Pancreas (tissue), 10 donors: Measurements from ENCODE around the gene SPATA33. TPM values are rescaled to one million over a fixed set of nuclear protein-coding genes. Genes with fewer than 3 reads are reported as not detected.

Source experiments
- ATAC-seq, 4 donors: fragments of 200-7000 bp; cut with Tn5 transposase; one replicate each; pipeline versions ENCODE4 v1.8.0 to v1.9.1; 2020; ENCODE audit warnings: mild to moderate bottlenecking in 4 of 4, moderate library complexity in 4 of 4
- DNase-seq, 6 donors: peaks; one replicate each; pipeline ENCODE4 v3.0.0-alpha.2; 2020
- FAIRE-seq: peaks from 2 replicates; lab custom pipeline; 2012; peaks lifted over from hg19 to GRCh38; lab: Jason Lieb, UNC
- H3K27ac ChIP-seq, 4 donors: fragments of 200-600 bp; sonication (generic); 1 replicate in 3 of 4; 2 replicates in 1 of 4; pipeline versions ENCODE4 v1.5.0 to v1.8.0; 2020
- H3K27me3 ChIP-seq, 4 donors: fragments of 200-600 bp; one replicate each; pipeline ENCODE4 v1.8.0; 2021
- H3K36me3 ChIP-seq, 3 donors: fragments of 200-600 bp; sonication (generic) in 1 of 3; one replicate each; pipeline versions ENCODE4 v1.5.0 to v1.8.0; 2020 to 2021
- H3K4me1 ChIP-seq, 3 donors: fragments of 200-600 bp; one replicate each; pipeline ENCODE4 v1.8.0; 2021
- H3K4me3 ChIP-seq, 4 donors: fragments of 200-600 bp; sonication (generic) in 2 of 4; one replicate each; pipeline versions ENCODE4 v1.5.0 to v1.8.0; 2020 to 2021
- H3K9me3 ChIP-seq, 4 donors: fragments of 200-600 bp; one replicate each; pipeline ENCODE4 v1.8.0; 2021
- CTCF ChIP-seq, 4 donors: fragments of 200-600 bp; sonication (generic) in 3 of 4; IDR thresholded peaks; one replicate each; pipeline versions ENCODE4 v1.5.0 to v1.8.0; 2021; ENCODE audit warnings: antibody characterized with exemption in 4 of 4
- WGBS, 2 donors: extraction: QIAGEN DNeasy Blood & Tissue Kit; methylation state at CpG; one replicate each; pipeline ENCODE4 v1.1.7; 2013; 5-methylcytosine and 5-hydroxymethylcytosine counted together
- intact Hi-C, 3 donors: fragments of 100-400 bp; cut with DNase I; formaldehyde crosslinking; loops; one replicate each; pipeline versions ENCODE4 v1.11.1 to v1.14.2; 2022
- polyA plus RNA-seq, 2 donors: library from polyadenylated mRNA; stranded (reverse); fragments of 200-250 nt; gene quantifications; one replicate each; pipeline ENCODE4 v1.2.3, GENCODE V29; 2013
- total RNA-seq, 6 donors: library from RNA; stranded (reverse); fragmentation: NEBNext Ultra II Directional in 4 of 6; extraction: Animal tissue kit (Norgen Biotek cat#: 25700) in 4 of 6; gene quantifications; one replicate each; pipeline versions ENCODE4 v1.2.1 to v1.2.4, GENCODE V29; 2021 to 2023
- donor health status: healthy with polysubstance abuse.
- donor health status: DM: no; HTN: no; CAD: no; lungs with moderate emphysema.
- donor health status: DM: no; HTN: no; CAD: no.
- donor health status: control.
- donor health status: control.
- donor health status: Bipolar disorder and iron deficiency.
- donor health status: DM: yes; HTN: yes; CAD: no.
- donor health status: DM: no; HTN: no; CAD: no.
- donor health status: DM: no; HTN: no; CAD: no.
- donor health status: DM: yes; HTN: yes; CAD: no.

SPATA33 gene
- total and polyA plus RNA-seq, 8 donors, result 2.4 to 9.3 (median 3.8) TPM

- FAIRE-seq (no peak), ATAC-seq (no peak), DNase-seq (peak in 1 of 6 donors; percentile 73)
- Histone ChIP-seq H3K9me3 (no peaks in the 10 kb centered on the region), H3K4me3 (no peak overlapping the region), H3K36me3 (no peaks in the 10 kb centered on the region), H3K4me1 (peaks cover 0 to 9% (median 0%) of the 10 kb centered on the region in 3 donors), H3K27ac (no peak overlapping the region), H3K27me3 (no peaks in the 10 kb centered on the region)
- intact Hi-C loops, result loop anchor here in 1 of 3 donors (10.0 kb wide), 1 partner anchor 78 kb away; no protein-coding TSS in a partner anchor
- WGBS, 2 donors, result 92 to 94% methylated on average over 15 of the region's 15 CpGs
- no peak for TF ChIP-seq CTCF (IDR thresholded peaks at IDR 0.05)
These were observed 58.9 kb downstream of the SPATA33 start for GRCh38 chr16:89716493-89716892.

- no peak for TF ChIP-seq CTCF (IDR thresholded peaks at IDR 0.05)
- WGBS, 2 donors, result 84 to 91% methylated on average over 26 to 29 of the region's 29 CpGs
- no peaks in the 10 kb centered on the region for H3K27me3 ChIP-seq
- FAIRE-seq, result no peak
- H3K36me3 ChIP-seq, result no peaks in the 10 kb centered on the region
- no peaks in the 10 kb centered on the region for H3K9me3 ChIP-seq
- H3K4me3 ChIP-seq, result no peak overlapping the region
- no peak overlapping the region for H3K27ac ChIP-seq
- H3K4me1 ChIP-seq, result peaks cover 0 to 7% (median 0%) of the 10 kb centered on the region in 3 donors
- DNase-seq, result peak in 1 of 6 donors; percentile 54
- intact Hi-C loops, result loop anchor here in 1 of 3 donors (10.0 kb wide), 1 partner anchor 78 kb away; no protein-coding TSS in a partner anchor
- ATAC-seq, result no peak
These were observed 59.5 kb downstream of the SPATA33 start for GRCh38 chr16:89716916-89717687.

- H3K27ac ChIP-seq, result no peak overlapping the region
- FAIRE-seq (no peak), ATAC-seq (no peak), DNase-seq (no peak)
- H3K27me3 ChIP-seq, result no peaks in the 10 kb centered on the region
- 81 to 88% methylated on average over 24 of the region's 24 CpGs for WGBS, 2 donors
- intact Hi-C loops, result loop anchor here in 1 of 3 donors (10.0 kb wide), 1 partner anchor 77 kb away; no protein-coding TSS in a partner anchor
- no peaks in the 10 kb centered on the region for H3K9me3 ChIP-seq
- peaks cover 6 to 8% (median 7%) of the 10 kb centered on the region in 3 donors for H3K4me1 ChIP-seq
- no peaks in the 10 kb centered on the region for H3K36me3 ChIP-seq
- no peak for TF ChIP-seq CTCF (IDR thresholded peaks at IDR 0.05)
- no peak overlapping the region for H3K4me3 ChIP-seq
These were observed 60.3 kb downstream of the SPATA33 start for GRCh38 chr16:89717688-89718505.

Other genes starting within 250 kb of the SPATA33 start
- gene ANKRD11, start 167.3 kb upstream of the SPATA33 start, total RNA-seq, result 10 to 100 TPM; 43.9 to 74.0 (median 44.9) TPM
- gene ANKRD11, start 167.3 kb upstream of the SPATA33 start, polyA plus RNA-seq, result 10 to 100 TPM; 47.0 to 74.0 TPM
- gene SPG7, start 149.4 kb upstream of the SPATA33 start, total RNA-seq, result 10 to 100 TPM; 25.7 to 56.2 (median 44.5) TPM
- 100 to 1,000 TPM; 164 to 212 TPM for gene SPG7, start 149.4 kb upstream of the SPATA33 start, polyA plus RNA-seq
- 1,000 to 10,000 TPM; 1,297 to 2,529 (median 1,763) TPM for gene RPL13, start 97.2 kb upstream of the SPATA33 start, total RNA-seq
- gene RPL13, start 97.2 kb upstream of the SPATA33 start, polyA plus RNA-seq, result 1,000 to 10,000 TPM; 3,226 to 6,500 TPM
- gene CPNE7, start 82.1 kb upstream of the SPATA33 start, total RNA-seq, result 1 to 10 TPM in 2 of 6 donors, under 1 TPM in 4; 0.12 to 1.6 (median 0.70) TPM
- gene CPNE7, start 82.1 kb upstream of the SPATA33 start, polyA plus RNA-seq, result 1 to 10 TPM; 3.8 to 4.5 TPM
- 100 to 1,000 TPM; 109 to 168 (median 125) TPM for gene DPEP1, start 44.2 kb upstream of the SPATA33 start, total RNA-seq
- gene DPEP1, start 44.2 kb upstream of the SPATA33 start, polyA plus RNA-seq, result 100 to 1,000 TPM; 114 to 149 TPM
- 10 to 100 TPM; 27.6 to 54.4 (median 30.6) TPM for gene CHMP1A, start 128 bp upstream of the SPATA33 start, total RNA-seq
- gene CHMP1A, start 128 bp upstream of the SPATA33 start, polyA plus RNA-seq, result 10 to 100 TPM; 54.2 to 71.4 TPM
- 10 to 100 TPM; 33.7 to 92.7 (median 51.3) TPM for gene CDK10, start 28.9 kb downstream of the SPATA33 start, total RNA-seq
- 100 to 1,000 TPM; 224 to 253 TPM for gene CDK10, start 28.9 kb downstream of the SPATA33 start, polyA plus RNA-seq
- 10 to 100 TPM in 4 of 6 donors, 1 to 10 TPM in 2; 9.2 to 22.3 (median 11.1) TPM for gene SPATA2L, start 43.9 kb downstream of the SPATA33 start, total RNA-seq
- gene SPATA2L, start 43.9 kb downstream of the SPATA33 start, polyA plus RNA-seq, result 10 to 100 TPM; 14.8 to 16.6 TPM
- gene VPS9D1, start 63.1 kb downstream of the SPATA33 start, total RNA-seq, result 1 to 10 TPM; 3.9 to 7.5 (median 5.6) TPM
- gene VPS9D1, start 63.1 kb downstream of the SPATA33 start, polyA plus RNA-seq, result 10 to 100 TPM; 27.3 to 30.1 TPM
- gene ZNF276, start 63.7 kb downstream of the SPATA33 start, total RNA-seq, result 10 to 100 TPM in 4 of 6 donors, 1 to 10 TPM in 2; 7.9 to 18.7 (median 10.7) TPM
- 10 to 100 TPM; 29.1 to 49.3 TPM for gene ZNF276, start 63.7 kb downstream of the SPATA33 start, polyA plus RNA-seq
- 1 to 10 TPM in 5 of 6 donors, under 1 TPM in 1; 0.51 to 3.0 (median 2.1) TPM for gene FANCA, start 158.8 kb downstream of the SPATA33 start, total RNA-seq
- gene FANCA, start 158.8 kb downstream of the SPATA33 start, polyA plus RNA-seq, result 1 to 10 TPM; 3.7 to 5.7 TPM
- gene SPIRE2, start 170.6 kb downstream of the SPATA33 start, total RNA-seq, result 1 to 10 TPM; 1.6 to 3.8 (median 2.6) TPM
- 10 to 100 TPM in 1 of 2 donors, 1 to 10 TPM in 1; 6.7 to 11.5 TPM for gene SPIRE2, start 170.6 kb downstream of the SPATA33 start, polyA plus RNA-seq
- gene TCF25, start 215.8 kb downstream of the SPATA33 start, total RNA-seq, result 100 to 1,000 TPM in 3 of 6 donors, 10 to 100 TPM in 3; 81.0 to 119 (median 100) TPM
- gene TCF25, start 215.8 kb downstream of the SPATA33 start, polyA plus RNA-seq, result 100 to 1,000 TPM; 193 to 250 TPM